Lower lobe of right lung (tissue), 2 donors: ENCODE data around the gene MVK. TPM values are rescaled to one million over a fixed set of nuclear protein-coding genes. Genes with fewer than 3 reads are reported as not detected.

ENCODE experiments used
- ATAC-seq, 2 donors: fragments of 200-7000 bp; cut with Tn5 transposase; one replicate each; pipeline ENCODE4 v1.9.1; 2020 to 2022; ENCODE audit warnings: mild to moderate bottlenecking in 2 of 2, moderate library complexity in 2 of 2
- DNase-seq: peaks from one replicate; pipeline ENCODE4 v3.0.0-alpha.2; 2020
- H3K27ac ChIP-seq: fragments of 200-600 bp; one replicate; pipeline ENCODE4 v1.8.0; 2022
- H3K27me3 ChIP-seq: fragments of 200-600 bp; one replicate; pipeline ENCODE4 v1.8.0; 2022; ENCODE audit warnings: low read depth
- H3K36me3 ChIP-seq: fragments of 200-600 bp; one replicate; pipeline ENCODE4 v1.8.0; 2022; ENCODE audit warnings: mild to moderate bottlenecking
- H3K4me1 ChIP-seq: fragments of 200-600 bp; one replicate; pipeline ENCODE4 v1.8.0; 2022
- H3K4me3 ChIP-seq: fragments of 200-600 bp; one replicate; pipeline ENCODE4 v1.8.0; 2022; ENCODE audit warnings: mild to moderate bottlenecking
- H3K9me3 ChIP-seq: fragments of 200-600 bp; one replicate; pipeline ENCODE4 v1.8.0; 2022
- CTCF ChIP-seq: fragments of 200-600 bp; IDR thresholded peaks from one replicate; pipeline ENCODE4 v1.8.0; 2022; ENCODE audit warnings: antibody characterized with exemption, mild to moderate bottlenecking
- intact Hi-C: fragments of 100-400 bp; cut with DNase I; formaldehyde crosslinking; loops from one replicate; pipeline ENCODE4 v1.11.0; 2022
- total RNA-seq: library from RNA; stranded (reverse); fragmentation: NEBNext Ultra II Directional; extraction: Animal tissue kit (Norgen Biotek cat#: 25700); gene quantifications from one replicate; pipeline ENCODE4 v1.2.1, GENCODE V29; 2021
- donor health status: DM: no; HTN: yes; CAD: no; lungs with severe emphysema.

Gene MVK
- total RNA-seq, 1 donor from 2014 or later = 25.1 TPM

- H3K9me3 ChIP-seq = no peaks in the 10 kb centered on the region
- no peaks in the 10 kb centered on the region for H3K27me3 ChIP-seq
- no peak for TF ChIP-seq CTCF
- no peak overlapping the region for H3K4me3 ChIP-seq
- peaks cover 5% of the 10 kb centered on the region for H3K4me1 ChIP-seq
- H3K36me3 ChIP-seq = peaks cover 3% of the 10 kb centered on the region
- DNase-seq (no peak), ATAC-seq (no peak)
- intact Hi-C loops = no loop called here
- H3K27ac ChIP-seq = no peak overlapping the region
Observed at GRCh38 chr12:109540526-109541412, 32.8 kb upstream of the MVK start.

- ATAC-seq (no peak), DNase-seq (no peak)
- H3K9me3 ChIP-seq = no peaks in the 10 kb centered on the region
- peaks cover 5% of the 10 kb centered on the region for H3K4me1 ChIP-seq
- no peaks in the 10 kb centered on the region for H3K27me3 ChIP-seq
- TF ChIP-seq CTCF = no peak
- no peak overlapping the region for H3K27ac ChIP-seq
- intact Hi-C loops = no loop called here
- no peaks in the 10 kb centered on the region for H3K36me3 ChIP-seq
- H3K4me3 ChIP-seq = no peak overlapping the region
Observed at GRCh38 chr12:109541413-109541726, 32.2 kb upstream of the MVK start.

GRCh38 chr12:109542014-109542413, 31.6 kb upstream of the MVK start:
- Histone ChIP-seq H3K9me3 (no peaks in the 10 kb centered on the region), H3K4me3 (no peak overlapping the region), H3K4me1 (peaks cover 5% of the 10 kb centered on the region), H3K27me3 (no peaks in the 10 kb centered on the region), H3K27ac (no peak overlapping the region), H3K36me3 (no peaks in the 10 kb centered on the region)
- DNase-seq (no peak), ATAC-seq (no peak)
- no peak for TF ChIP-seq CTCF
- intact Hi-C loops = no loop called here

GRCh38 chr12:109542876-109543275, 30.7 kb upstream of the MVK start:
- no peak for TF ChIP-seq CTCF
- ATAC-seq = no peak
- H3K9me3 ChIP-seq = no peaks in the 10 kb centered on the region
- H3K27me3 ChIP-seq = peaks cover 3% of the 10 kb centered on the region
- peaks cover 5% of the 10 kb centered on the region for H3K4me1 ChIP-seq
- intact Hi-C loops = no loop called here
- no peak for DNase-seq
- no peak overlapping the region for H3K27ac ChIP-seq
- no peaks in the 10 kb centered on the region for H3K36me3 ChIP-seq
- no peak overlapping the region for H3K4me3 ChIP-seq

- ATAC-seq (no peak), DNase-seq (no peak)
- Histone ChIP-seq H3K9me3 (no peaks in the 10 kb centered on the region), H3K36me3 (no peaks in the 10 kb centered on the region), H3K4me3 (no peak overlapping the region), H3K4me1 (peaks cover 5% of the 10 kb centered on the region), H3K27me3 (peaks cover 23% of the 10 kb centered on the region), H3K27ac (no peak overlapping the region)
- intact Hi-C loops = no loop called here
- no peak for TF ChIP-seq CTCF
Observed at GRCh38 chr12:109544955-109545531, 28.6 kb upstream of the MVK start.
